Activated T-helper 1 cell treated with anti-CD3 and anti-CD28 coated beads, Interleukin-12 subunit alpha, Interleukin-12 subunit beta, Interleukin-2, Interleukin-4 antibody, amounts not matched to agents 30 ng/mL and 10 ng/mL and 1 ng/mL, durations not matched to agents 14 hours and 24 hours and 36 hours (primary cell): Measurements from ENCODE around the gene SGO1. TPM values are rescaled to one million over a fixed set of nuclear protein-coding genes. Genes with fewer than 3 reads are reported as not detected.

Experiments
- DNase-seq: peaks from one replicate; pipeline ENCODE4 v3.0.0; 2021; ENCODE audit warnings: low spot score
- H3K27ac Mint-ChIP-seq: one replicate; pipeline ENCODE4 v1.8.0; 2021; ENCODE audit warnings: mild to moderate bottlenecking, mixed read lengths
- H3K27me3 Mint-ChIP-seq: one replicate; pipeline ENCODE4 v1.8.0; 2022; ENCODE audit warnings: mild to moderate bottlenecking, moderate library complexity, mixed read lengths; ENCODE audit not compliant: insufficient read depth
- H3K36me3 Mint-ChIP-seq: one replicate; pipeline ENCODE4 v1.8.0; 2021; ENCODE audit warnings: low read depth, mixed read lengths
- H3K4me1 Mint-ChIP-seq: one replicate; pipeline ENCODE4 v1.8.0; 2021; ENCODE audit warnings: low read depth, mixed read lengths
- H3K4me3 Mint-ChIP-seq: one replicate; pipeline ENCODE4 v1.8.0; 2021; ENCODE audit warnings: mild to moderate bottlenecking, moderate library complexity, mixed read lengths
- H3K9me3 Mint-ChIP-seq: one replicate; pipeline ENCODE4 v1.8.0; 2021; ENCODE audit warnings: mixed read lengths
- intact Hi-C: fragments of 100-400 bp; cut with micrococcal nuclease; formaldehyde crosslinking; loops from one replicate; pipeline ENCODE4 v1.15.1; 2024
- total RNA-seq: library from RNA; stranded (reverse); gene quantifications from 2 replicates; pipeline ENCODE4 v1.2.3, GENCODE V29; 2022

Gene SGO1
- total RNA-seq, 1 donor from 2014 or later: 17.8 TPM

GRCh38 chr3:20146301-20146700, 39.7 kb downstream of the SGO1 start:
- Mint-ChIP-seq H3K36me3 (peaks cover 61% of the 10 kb centered on the region), H3K4me1 (no peaks in the 10 kb centered on the region), H3K4me3 (no peak overlapping the region), H3K9me3 (peaks cover 4% of the 10 kb centered on the region), H3K27ac (no peak overlapping the region), H3K27me3 (no peaks in the 10 kb centered on the region)
- intact Hi-C loops: no loop called here
- no peak for DNase-seq

- no peak for DNase-seq
- intact Hi-C loops: no loop called here
- Mint-ChIP-seq H3K4me1 (no peaks in the 10 kb centered on the region), H3K9me3 (peaks cover 4% of the 10 kb centered on the region), H3K27me3 (no peaks in the 10 kb centered on the region), H3K27ac (no peak overlapping the region), H3K36me3 (peaks cover 60% of the 10 kb centered on the region), H3K4me3 (no peak overlapping the region)
Measured at GRCh38 chr3:20145874-20146273, 40.1 kb downstream of the SGO1 start.

- Mint-ChIP-seq H3K36me3 (peaks cover 51% of the 10 kb centered on the region), H3K4me1 (no peaks in the 10 kb centered on the region)
- intact Hi-C loops: no loop called here
Measured at GRCh38 chr3:20143519-20143918, 42.5 kb downstream of the SGO1 start.

GRCh38 chr3:20142517-20142916, 43.5 kb downstream of the SGO1 start:
- H3K27ac Mint-ChIP-seq: no peak overlapping the region
- no peak for DNase-seq
- H3K27me3 Mint-ChIP-seq: no peaks in the 10 kb centered on the region
- intact Hi-C loops: no loop called here
- H3K4me3 Mint-ChIP-seq: no peak overlapping the region
- peaks cover 4% of the 10 kb centered on the region for H3K9me3 Mint-ChIP-seq
- H3K36me3 Mint-ChIP-seq: peaks cover 48% of the 10 kb centered on the region
- no peaks in the 10 kb centered on the region for H3K4me1 Mint-ChIP-seq

More at GRCh38 chr3:20143519-20143918, 42.5 kb downstream of the SGO1 start:
- Mint-ChIP-seq H3K27me3 (no peaks in the 10 kb centered on the region), H3K27ac (no peak overlapping the region), H3K4me3 (no peak overlapping the region), H3K9me3 (peaks cover 4% of the 10 kb centered on the region)
- no peak for DNase-seq

GRCh38 chr3:20141851-20142250, 44.2 kb downstream of the SGO1 start:
- Mint-ChIP-seq H3K27ac (no peak overlapping the region), H3K4me1 (no peaks in the 10 kb centered on the region), H3K9me3 (peaks cover 4% of the 10 kb centered on the region), H3K4me3 (no peak overlapping the region), H3K36me3 (peaks cover 48% of the 10 kb centered on the region), H3K27me3 (no peaks in the 10 kb centered on the region)
- intact Hi-C loops: no loop called here
- no peak for DNase-seq

- no peaks in the 10 kb centered on the region for H3K27me3 Mint-ChIP-seq
- no peak overlapping the region for H3K4me3 Mint-ChIP-seq
- H3K36me3 Mint-ChIP-seq: peaks cover 46% of the 10 kb centered on the region
- no peak overlapping the region for H3K27ac Mint-ChIP-seq
- H3K4me1 Mint-ChIP-seq: no peaks in the 10 kb centered on the region
- intact Hi-C loops: no loop called here
- peaks cover 4% of the 10 kb centered on the region for H3K9me3 Mint-ChIP-seq
- no peak for DNase-seq
Measured at GRCh38 chr3:20141316-20141715, 44.7 kb downstream of the SGO1 start.

- Mint-ChIP-seq H3K4me1 (no peaks in the 10 kb centered on the region), H3K27ac (no peak overlapping the region), H3K27me3 (no peaks in the 10 kb centered on the region), H3K4me3 (no peak overlapping the region), H3K9me3 (peaks cover 4% of the 10 kb centered on the region), H3K36me3 (peaks cover 43% of the 10 kb centered on the region)
- DNase-seq: no peak
- intact Hi-C loops: no loop called here
Measured at GRCh38 chr3:20140881-20141280, 45.1 kb downstream of the SGO1 start.

- Mint-ChIP-seq H3K27ac (no peak overlapping the region), H3K4me3 (no peak overlapping the region), H3K27me3 (no peaks in the 10 kb centered on the region), H3K4me1 (no peaks in the 10 kb centered on the region), H3K36me3 (peaks cover 35% of the 10 kb centered on the region), H3K9me3 (no peaks in the 10 kb centered on the region)
- intact Hi-C loops: no loop called here
- DNase-seq: no peak
Measured at GRCh38 chr3:20137647-20138046, 48.4 kb downstream of the SGO1 start.

GRCh38 chr3:20136231-20136630, 49.8 kb downstream of the SGO1 start:
- Mint-ChIP-seq H3K9me3 (no peaks in the 10 kb centered on the region), H3K27me3 (no peaks in the 10 kb centered on the region), H3K4me3 (no peak overlapping the region), H3K4me1 (no peaks in the 10 kb centered on the region), H3K36me3 (peaks cover 25% of the 10 kb centered on the region), H3K27ac (no peak overlapping the region)
- no peak for DNase-seq
- intact Hi-C loops: no loop called here

GRCh38 chr3:20130106-20130505, 55.9 kb downstream of the SGO1 start:
- H3K27ac Mint-ChIP-seq: no peak overlapping the region
- H3K4me3 Mint-ChIP-seq: no peak overlapping the region
- peaks cover 45% of the 10 kb centered on the region for H3K36me3 Mint-ChIP-seq
- H3K4me1 Mint-ChIP-seq: peaks cover 14% of the 10 kb centered on the region
- intact Hi-C loops: no loop called here
- H3K27me3 Mint-ChIP-seq: no peaks in the 10 kb centered on the region
- no peaks in the 10 kb centered on the region for H3K9me3 Mint-ChIP-seq
- DNase-seq: no peak

- H3K4me1 Mint-ChIP-seq: peaks cover 14% of the 10 kb centered on the region
- intact Hi-C loops: no loop called here
Measured at GRCh38 chr3:20128358-20128757, 57.6 kb downstream of the SGO1 start.

GRCh38 chr3:20125897-20126296, 60.1 kb downstream of the SGO1 start:
- H3K27me3 Mint-ChIP-seq: no peaks in the 10 kb centered on the region
- H3K27ac Mint-ChIP-seq: peak overlapping the region; percentile 28
- intact Hi-C loops: no loop called here
- H3K36me3 Mint-ChIP-seq: peaks cover 62% of the 10 kb centered on the region
- no peak for DNase-seq
- H3K4me3 Mint-ChIP-seq: no peak overlapping the region
- H3K4me1 Mint-ChIP-seq: peaks cover 14% of the 10 kb centered on the region
- no peaks in the 10 kb centered on the region for H3K9me3 Mint-ChIP-seq

More at GRCh38 chr3:20128358-20128757, 57.6 kb downstream of the SGO1 start:
- DNase-seq: no peak
- peaks cover 48% of the 10 kb centered on the region for H3K36me3 Mint-ChIP-seq
- no peaks in the 10 kb centered on the region for H3K27me3 Mint-ChIP-seq
- no peaks in the 10 kb centered on the region for H3K9me3 Mint-ChIP-seq
- no peak overlapping the region for H3K27ac Mint-ChIP-seq
- no peak overlapping the region for H3K4me3 Mint-ChIP-seq

- no peak for DNase-seq
- Mint-ChIP-seq H3K36me3 (peaks cover 62% of the 10 kb centered on the region), H3K9me3 (no peaks in the 10 kb centered on the region), H3K27ac (no peak overlapping the region), H3K4me3 (no peak overlapping the region), H3K27me3 (no peaks in the 10 kb centered on the region), H3K4me1 (peaks cover 10% of the 10 kb centered on the region)
- intact Hi-C loops: no loop called here
Measured at GRCh38 chr3:20125289-20125688, 60.7 kb downstream of the SGO1 start.

GRCh38 chr3:20123131-20123652, 62.8 kb downstream of the SGO1 start:
- intact Hi-C loops: no loop called here
- no peak for DNase-seq
- Mint-ChIP-seq H3K9me3 (no peaks in the 10 kb centered on the region), H3K4me3 (no peak overlapping the region), H3K4me1 (peaks cover 8% of the 10 kb centered on the region), H3K36me3 (peaks cover 58% of the 10 kb centered on the region), H3K27me3 (no peaks in the 10 kb centered on the region), H3K27ac (no peak overlapping the region)
